Stomach (tissue), 9 donors: ENCODE measurements around the gene SEC61B. TPM values are rescaled to one million over a fixed set of nuclear protein-coding genes. Genes with fewer than 3 reads are reported as not detected.

ENCODE experiments used
- DNase-seq, 2 donors: peaks; one replicate each; pipeline versions ENCODE4 v3.0.0 to v3.0.0-alpha.2; 2013 to 2019
- H3K27ac ChIP-seq, 5 donors: fragments of 200-600 bp in 4 of 5; sonication (generic) in 4 of 5; one replicate each; pipeline ENCODE4 v1.5.1; 2013 to 2019; ENCODE audit warnings: mild to moderate bottlenecking in 1 of 5, moderate library complexity in 1 of 5
- H3K27me3 ChIP-seq, 3 donors: fragments of 200-600 bp; sonication (generic); one replicate each; pipeline ENCODE4 v1.5.1; 2017 to 2019; ENCODE audit warnings: mixed run types in 1 of 3
- H3K36me3 ChIP-seq, 4 donors: fragments of 200-600 bp; sonication (generic); 1 replicate in 3 of 4; 2 replicates in 1 of 4; pipeline ENCODE4 v1.5.1; 2016 to 2019
- H3K4me1 ChIP-seq, 4 donors: fragments of 200-600 bp; sonication (generic); one replicate each; pipeline ENCODE4 v1.5.1; 2016 to 2019
- H3K4me3 ChIP-seq, 4 donors: fragments of 200-600 bp; sonication (generic) in 3 of 4; one replicate each; pipeline ENCODE4 v1.5.1; 2016 to 2019; ENCODE audit warnings: mild to moderate bottlenecking in 1 of 4
- H3K9me3 ChIP-seq, 4 donors: fragments of 200-600 bp; sonication (generic); one replicate each; pipeline ENCODE4 v1.5.1; 2016 to 2019
- EP300 ChIP-seq: sonication (generic); formaldehyde crosslinking; IDR thresholded peaks from one replicate; pipeline ENCODE4 v1.6.1; 2017; ENCODE audit warnings: antibody characterized with exemption
- POLR2A ChIP-seq, 4 donors: fragments of 450-650 bp; IDR thresholded peaks; one replicate each; pipeline ENCODE4 v1.6.1; 2016; ENCODE audit warnings: antibody characterized with exemption in 4 of 4, control low read depth in 2 of 4, mild to moderate bottlenecking in 1 of 4, moderate library complexity in 1 of 4
- POLR2AphosphoS5 ChIP-seq, 3 donors: sonication (generic); formaldehyde crosslinking; IDR thresholded peaks; one replicate each; pipeline ENCODE4 v1.6.1; 2016; ENCODE audit warnings: antibody characterized with exemption in 3 of 3
- WGBS, 5 donors: extraction: QIAGEN DNeasy Blood & Tissue Kit in 3 of 5; methylation state at CpG; one replicate each; pipeline versions ENCODE4 v1.1.5 to v1.1.7; 2013 to 2018; 5-methylcytosine and 5-hydroxymethylcytosine counted together
- intact Hi-C: fragments of 100-400 bp; cut with DNase I; formaldehyde crosslinking; loops from one replicate; pipeline ENCODE4 v1.15.1; 2023; ENCODE audit warnings: low total_unique reads
- polyA plus RNA-seq, 3 donors: library from polyadenylated mRNA; stranded (reverse); fragments of 200-250 nt; gene quantifications; one replicate each; pipeline ENCODE4 v1.2.3, GENCODE V29; 2013
- total RNA-seq, 5 donors: library from RNA; depleted of rRNA; stranded (reverse); fragments of >200 nt; gene quantifications; one replicate each; pipeline versions ENCODE4 v1.1.0 to v1.2.3, GENCODE V29; 2014 to 2016
- TF ChIP-seq, protein P1 (sequence below), 7 experiments: fragments of 450-650 bp in 4 of 7; fragments of 200-600 bp in 3 of 7; sonication (generic) in 3 of 7; IDR thresholded peaks; one replicate each; pipeline ENCODE4 v1.5.1; 2016 to 2019; ENCODE audit warnings: antibody characterized with exemption in 7 of 7, control low read depth in 2 of 7, mild to moderate bottlenecking in 1 of 7
- donor health status: healthy with polysubstance abuse.
- donor health status: Bipolar disorder and iron deficiency.
- donor health status: healthy.

SEC61B gene
- total and polyA plus RNA-seq, 8 donors = 4.1 to 467 (median 161) TPM

DNA sequence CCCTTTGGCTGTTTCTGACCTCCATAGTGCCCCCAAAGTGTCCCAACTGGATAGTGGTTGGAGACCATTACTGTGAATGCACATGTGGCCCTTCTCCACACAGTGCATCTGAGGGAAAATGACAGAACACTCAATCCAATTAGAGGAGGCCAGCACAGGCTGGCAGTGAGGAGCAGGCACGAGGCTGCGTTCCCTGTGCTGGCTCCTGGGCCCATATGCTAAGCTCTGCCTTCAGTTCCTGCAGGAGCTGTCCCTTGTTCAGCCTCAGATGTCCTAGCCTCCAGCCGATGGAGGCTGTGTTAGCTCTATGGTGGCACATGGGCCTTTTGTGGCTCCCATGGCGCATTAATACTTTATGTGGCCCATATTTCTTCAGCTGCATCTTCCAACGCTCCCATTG, 36.1 kb upstream of the SEC61B start:
- no peak overlapping the region for H3K27ac ChIP-seq
- TF ChIP-seq POLR2A (IDR thresholded peaks at IDR 0.05) (no peak), EP300 (no peak), POLR2AphosphoS5 (IDR thresholded peaks at IDR 0.05) (no peak)
- TF ChIP-seq, protein P1, sequence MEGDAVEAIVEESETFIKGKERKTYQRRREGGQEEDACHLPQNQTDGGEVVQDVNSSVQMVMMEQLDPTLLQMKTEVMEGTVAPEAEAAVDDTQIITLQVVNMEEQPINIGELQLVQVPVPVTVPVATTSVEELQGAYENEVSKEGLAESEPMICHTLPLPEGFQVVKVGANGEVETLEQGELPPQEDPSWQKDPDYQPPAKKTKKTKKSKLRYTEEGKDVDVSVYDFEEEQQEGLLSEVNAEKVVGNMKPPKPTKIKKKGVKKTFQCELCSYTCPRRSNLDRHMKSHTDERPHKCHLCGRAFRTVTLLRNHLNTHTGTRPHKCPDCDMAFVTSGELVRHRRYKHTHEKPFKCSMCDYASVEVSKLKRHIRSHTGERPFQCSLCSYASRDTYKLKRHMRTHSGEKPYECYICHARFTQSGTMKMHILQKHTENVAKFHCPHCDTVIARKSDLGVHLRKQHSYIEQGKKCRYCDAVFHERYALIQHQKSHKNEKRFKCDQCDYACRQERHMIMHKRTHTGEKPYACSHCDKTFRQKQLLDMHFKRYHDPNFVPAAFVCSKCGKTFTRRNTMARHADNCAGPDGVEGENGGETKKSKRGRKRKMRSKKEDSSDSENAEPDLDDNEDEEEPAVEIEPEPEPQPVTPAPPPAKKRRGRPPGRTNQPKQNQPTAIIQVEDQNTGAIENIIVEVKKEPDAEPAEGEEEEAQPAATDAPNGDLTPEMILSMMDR (IDR thresholded peaks at IDR 0.05) = no peak
- intact Hi-C loops = no loop called here
- H3K4me1 ChIP-seq = peaks cover 0 to 15% (median 10%) of the 10 kb centered on the region in 4 donors
- no peaks in the 10 kb centered on the region for H3K36me3 ChIP-seq
- WGBS, 5 donors = 89 to 93% (median 92%) methylated on average over 5 of the region's 5 CpGs
- no peak overlapping the region for H3K4me3 ChIP-seq
- H3K27me3 ChIP-seq = peaks cover 0 to 8% (median 0%) of the 10 kb centered on the region in 3 donors
- H3K9me3 ChIP-seq = no peaks in the 10 kb centered on the region
- DNase-seq = no peak

DNA sequence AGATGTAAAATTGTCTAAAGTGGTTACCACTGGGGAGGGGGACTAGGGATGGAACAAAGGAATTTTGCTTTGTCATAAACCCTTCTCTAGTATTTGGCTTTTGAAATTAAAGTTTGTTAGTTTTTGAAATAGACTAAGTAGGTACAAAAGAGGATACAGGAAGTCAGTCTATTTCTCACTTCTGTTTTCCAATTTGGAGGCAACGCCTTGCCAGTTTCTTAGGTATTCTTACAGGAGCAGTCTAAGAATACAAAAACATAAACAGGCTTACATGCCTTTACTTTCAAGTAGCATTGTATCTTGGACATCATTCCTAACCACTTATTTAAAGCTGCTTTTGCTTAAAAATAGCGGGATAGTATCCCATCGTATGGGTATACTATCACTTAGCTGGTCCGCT, 34.8 kb upstream of the SEC61B start:
- Histone ChIP-seq H3K27ac (no peak overlapping the region), H3K36me3 (no peaks in the 10 kb centered on the region), H3K9me3 (no peaks in the 10 kb centered on the region), H3K4me3 (no peak overlapping the region), H3K4me1 (peaks cover 0 to 15% (median 10%) of the 10 kb centered on the region in 4 donors), H3K27me3 (peaks cover 0 to 8% (median 0%) of the 10 kb centered on the region in 3 donors)
- intact Hi-C loops = no loop called here
- no peak for DNase-seq
- WGBS, 5 donors = 85 to 90% (median 86%) methylated on average over 4 of the region's 4 CpGs
- TF ChIP-seq, protein P1 (IDR thresholded peaks at IDR 0.05) = no peak
- TF ChIP-seq EP300 (no peak), POLR2A (IDR thresholded peaks at IDR 0.05) (no peak), POLR2AphosphoS5 (IDR thresholded peaks at IDR 0.05) (no peak)

DNA sequence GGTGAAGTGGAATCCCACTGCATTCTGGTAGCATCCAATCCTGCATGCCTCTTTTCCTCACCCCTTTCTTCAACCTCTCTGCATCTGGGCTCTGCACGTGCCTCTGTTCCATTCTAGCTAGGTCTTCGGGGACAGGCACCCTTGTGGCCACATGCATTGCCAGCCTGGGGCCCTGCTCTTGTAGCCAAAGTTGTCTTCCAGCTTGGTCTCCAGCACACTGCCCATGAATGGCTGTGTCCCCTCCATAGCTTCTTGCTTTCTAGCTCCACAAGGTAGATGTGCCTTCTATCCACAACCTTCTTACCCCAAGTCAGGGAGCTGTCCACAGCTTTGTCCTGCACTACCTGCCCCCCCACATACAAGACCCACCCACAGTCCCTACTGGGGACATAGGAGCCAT, 32.9 kb upstream of the SEC61B start:
- intact Hi-C loops = no loop called here
- DNase-seq = no peak
- no peak overlapping the region for H3K4me3 ChIP-seq
- peaks cover 0 to 8% (median 0%) of the 10 kb centered on the region in 3 donors for H3K27me3 ChIP-seq
- TF ChIP-seq EP300 (no peak), POLR2AphosphoS5 (IDR thresholded peaks at IDR 0.05) (no peak), POLR2A (IDR thresholded peaks at IDR 0.05) (no peak)
- TF ChIP-seq, protein P1 (IDR thresholded peaks at IDR 0.05) = no peak
- H3K27ac ChIP-seq = no peak overlapping the region
- peaks cover 0 to 11% (median 8%) of the 10 kb centered on the region in 4 donors for H3K4me1 ChIP-seq
- 51 to 90% (median 87%) methylated on average over 2 of the region's 2 CpGs for WGBS, 5 donors
- no peaks in the 10 kb centered on the region for H3K9me3 ChIP-seq
- H3K36me3 ChIP-seq = no peaks in the 10 kb centered on the region

DNA sequence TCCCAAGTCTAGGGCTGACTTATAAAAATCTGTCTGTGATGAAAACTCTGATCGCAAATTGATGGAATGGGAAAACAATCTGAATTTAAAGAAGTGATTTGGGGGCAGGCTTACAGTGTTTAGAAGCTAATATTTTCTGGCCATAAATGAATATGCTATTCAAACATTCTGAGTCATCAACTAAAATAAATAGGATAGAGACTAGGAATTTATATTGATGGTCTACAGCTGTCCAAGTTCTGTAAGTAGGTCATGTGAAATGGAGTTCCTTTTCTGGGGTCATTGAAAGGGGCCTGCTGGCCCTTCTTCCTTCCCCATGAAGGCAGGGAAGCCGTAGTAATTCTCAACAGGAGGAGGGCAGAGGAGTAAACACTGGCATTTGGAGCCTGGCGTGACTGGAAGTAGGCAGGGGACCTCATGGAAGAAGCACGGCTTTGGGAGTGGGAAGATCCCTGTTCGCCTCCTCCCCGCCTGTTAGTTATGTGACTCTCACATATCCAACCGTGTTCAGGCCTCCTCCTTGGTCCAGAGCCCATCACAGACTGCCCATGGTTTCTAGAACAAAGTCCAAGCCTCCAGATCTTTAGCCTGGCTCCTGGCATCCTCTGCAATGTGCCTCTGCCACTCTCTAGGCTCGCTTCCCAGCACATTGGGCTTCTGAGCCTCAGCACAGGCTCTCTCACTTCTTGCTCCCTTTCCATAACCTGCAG, 32.0 kb upstream of the SEC61B start:
- Histone ChIP-seq H3K9me3 (no peaks in the 10 kb centered on the region), H3K4me1 (peaks cover 0 to 2% (median 2%) of the 10 kb centered on the region in 4 donors), H3K36me3 (no peaks in the 10 kb centered on the region), H3K27ac (no peak overlapping the region), H3K27me3 (peaks cover 0 to 8% (median 0%) of the 10 kb centered on the region in 3 donors), H3K4me3 (no peak overlapping the region)
- no peak for DNase-seq
- intact Hi-C loops = no loop called here
- 64 to 72% (median 67%) methylated on average over 8 of the region's 8 CpGs for WGBS, 5 donors
- TF ChIP-seq, protein P1 (IDR thresholded peaks at IDR 0.05) = no peak
- TF ChIP-seq POLR2AphosphoS5 (IDR thresholded peaks at IDR 0.05) (no peak), EP300 (no peak), POLR2A (IDR thresholded peaks at IDR 0.05) (no peak)
